HG03342 (cell line): ENCODE results near the gene UQCR10.

Source experiments
- ATAC-seq: cut with Tn5 transposase; IDR thresholded peaks from one replicate; pipeline ENCODE4 v1.9.1; 2021; ENCODE audit warnings: mild to moderate bottlenecking, moderate library complexity; ENCODE audit not compliant: unreplicated experiment

The UQCR10 gene

GRCh38 chr22:29795663-29796062 is 28.5 kb downstream of the UQCR10 start:
- ATAC-seq = no peak

- no peak for ATAC-seq
Observed at GRCh38 chr22:29797351-29797750, 30.2 kb downstream of the UQCR10 start.

GRCh38 chr22:29798318-29798717 is 31.1 kb downstream of the UQCR10 start:
- no peak for ATAC-seq

- no peak for ATAC-seq
Observed at GRCh38 chr22:29798801-29799200, 31.6 kb downstream of the UQCR10 start.

DNA sequence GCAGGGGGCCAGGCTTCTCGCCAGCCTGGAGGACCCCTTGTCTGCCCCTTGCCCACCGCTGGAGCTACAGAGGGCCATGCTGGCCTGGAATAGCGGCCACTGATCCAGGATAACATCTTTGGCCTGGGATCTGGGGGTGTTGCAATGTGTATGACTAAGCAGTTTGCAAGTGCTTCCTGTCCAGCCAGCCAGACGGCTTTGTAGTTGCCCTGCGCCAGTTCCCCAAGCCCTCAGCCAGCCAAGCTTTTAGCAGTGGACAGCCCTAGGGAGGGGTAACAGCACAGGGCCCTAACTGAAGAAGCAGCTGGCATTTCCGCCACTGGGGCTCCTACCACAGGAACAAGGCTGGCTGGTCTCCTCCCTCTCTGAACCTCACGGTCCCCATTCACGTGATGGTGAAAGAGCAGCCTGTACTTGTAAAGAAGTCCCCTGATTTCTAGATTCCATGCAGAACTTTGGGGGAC is 32.1 kb downstream of the UQCR10 start:
- ATAC-seq = no peak

DNA sequence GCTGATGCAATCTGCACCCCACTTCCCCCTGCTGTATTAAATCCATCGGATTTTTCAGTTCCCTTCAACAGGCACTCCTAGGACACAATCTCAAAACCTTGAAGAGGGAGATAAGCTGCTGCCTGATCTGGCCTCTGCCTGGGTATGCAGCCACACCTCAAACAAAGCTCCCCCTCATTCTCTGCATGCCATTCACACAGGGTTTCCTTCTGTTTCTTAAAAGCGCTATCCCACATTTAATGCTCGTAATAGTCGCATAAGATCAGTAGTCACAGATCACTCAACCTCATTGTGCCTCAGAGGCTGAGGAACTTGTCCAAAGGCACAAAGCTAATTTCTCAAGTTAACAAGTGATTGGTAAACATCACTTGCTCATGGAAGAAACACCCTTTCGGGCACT is 34.0 kb downstream of the UQCR10 start:
- ATAC-seq = no peak

DNA sequence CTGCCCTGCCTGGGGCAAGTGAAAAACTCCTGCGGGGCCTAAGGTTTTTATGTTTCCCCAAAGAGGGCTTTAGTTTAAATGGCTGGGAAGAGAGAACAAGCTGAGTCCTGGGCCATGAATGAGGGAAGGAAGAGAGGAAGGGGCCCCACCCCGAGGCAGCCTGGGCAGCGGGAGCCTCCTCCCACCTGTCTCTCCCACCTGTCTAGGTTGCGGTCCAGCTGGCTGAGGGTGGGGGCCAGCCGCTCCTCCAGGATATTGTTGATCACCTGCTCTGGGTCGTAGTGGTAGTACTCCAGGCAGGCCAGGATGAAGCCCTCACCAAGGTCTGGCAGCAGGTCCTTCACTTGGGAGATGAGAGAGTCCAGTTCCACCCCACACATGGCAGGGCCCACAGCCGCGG is 34.6 kb downstream of the UQCR10 start:
- no peak for ATAC-seq

DNA sequence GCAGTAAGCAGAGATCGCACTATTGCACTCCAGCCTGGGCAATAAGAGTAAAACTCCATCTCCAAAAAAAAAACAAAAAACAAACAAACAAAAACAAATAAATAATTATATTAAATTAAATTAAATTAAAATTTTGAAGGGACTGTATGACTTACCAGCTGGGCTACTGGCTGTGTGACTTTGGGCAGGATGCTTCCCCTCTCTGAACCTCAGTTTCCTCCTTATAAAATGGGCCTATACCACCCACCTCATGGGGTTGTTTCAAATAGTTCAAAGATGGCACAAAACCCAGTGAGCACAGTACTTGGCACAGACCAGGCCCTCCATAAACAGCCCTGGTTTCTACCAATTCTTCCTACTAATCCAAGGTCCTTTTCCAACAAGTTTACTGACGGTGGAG is 36.0 kb downstream of the UQCR10 start:
- no peak for ATAC-seq

DNA sequence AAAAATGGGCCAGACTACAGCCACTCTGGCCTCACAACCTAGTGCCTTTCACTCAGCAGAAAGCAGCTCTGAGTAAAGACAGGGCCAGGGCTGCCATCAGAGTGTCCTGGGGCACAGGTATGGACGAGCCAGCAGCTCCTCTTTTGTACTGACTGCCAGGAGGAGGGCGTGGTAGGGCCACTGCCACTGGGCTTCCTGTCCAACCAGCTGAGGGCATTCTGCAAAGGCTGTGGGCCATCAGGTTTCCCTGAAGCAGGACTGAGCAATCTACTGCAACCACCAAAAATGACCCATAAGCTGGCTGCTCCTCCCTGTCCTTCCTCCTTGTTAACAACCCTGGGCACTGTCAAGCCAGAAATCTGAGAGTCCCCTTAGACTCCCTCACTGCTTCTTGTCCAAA is 37.8 kb downstream of the UQCR10 start:
- no peak for ATAC-seq

- no peak for ATAC-seq
Observed at GRCh38 chr22:29806196-29806595, 39.0 kb downstream of the UQCR10 start.

DNA sequence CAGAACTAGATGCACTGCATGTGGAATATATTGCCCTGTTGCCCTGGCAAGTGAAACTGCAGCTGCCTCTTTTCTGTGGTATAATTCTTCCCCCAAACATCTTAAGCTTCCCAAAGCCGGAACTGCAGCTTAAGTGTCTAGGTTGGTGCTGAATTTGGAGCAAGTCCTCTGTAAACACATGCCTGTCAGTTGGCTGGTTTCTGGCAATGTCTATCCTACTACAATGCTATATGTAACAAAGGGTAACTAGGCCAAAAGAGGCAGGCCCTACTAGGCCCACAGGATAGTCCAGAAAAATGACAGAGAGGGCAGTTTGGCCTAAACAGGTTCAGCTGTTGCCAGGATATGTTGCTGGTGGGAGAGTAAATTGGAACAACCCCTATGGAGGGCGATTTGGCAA is 43.0 kb downstream of the UQCR10 start:
- ATAC-seq = no peak

DNA sequence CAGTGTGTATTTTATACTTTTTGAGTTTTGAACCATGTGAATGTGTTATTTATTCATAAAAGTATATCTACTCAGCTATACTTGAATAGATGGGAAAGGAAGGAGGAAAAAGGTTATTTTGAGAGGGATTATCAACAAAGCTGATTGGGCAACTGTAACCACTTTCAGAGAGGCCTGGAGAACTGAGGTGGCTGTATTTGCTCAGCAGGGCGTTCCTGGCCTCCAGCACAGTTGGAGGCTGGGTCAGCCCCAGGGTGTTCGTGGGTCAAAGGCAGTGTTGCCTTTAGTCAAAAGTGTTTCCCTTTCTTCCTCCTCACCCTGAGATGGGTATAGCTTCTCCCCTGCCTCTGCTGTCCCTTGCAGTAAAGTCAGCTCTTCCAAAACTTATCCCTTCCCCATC is 44.2 kb downstream of the UQCR10 start:
- ATAC-seq = no peak

DNA sequence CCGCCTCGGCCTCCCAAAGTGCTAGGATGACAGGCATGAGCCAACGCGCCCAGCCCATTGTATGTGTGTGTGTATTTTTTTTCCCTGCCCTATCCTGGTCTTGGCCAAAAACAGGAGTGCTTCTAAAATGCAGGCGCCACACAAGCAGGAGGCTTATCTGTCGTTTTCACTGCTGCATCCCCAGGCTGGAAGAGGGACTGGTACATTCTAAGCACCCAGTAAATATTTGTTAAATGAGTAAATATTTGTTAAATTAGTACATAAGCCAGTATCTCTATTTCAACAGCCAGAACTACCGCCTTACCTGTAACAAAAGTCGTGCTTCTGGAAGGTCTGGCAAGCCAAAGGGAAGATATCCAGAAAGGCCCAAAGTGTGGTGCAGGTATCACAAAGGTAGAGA is 46.0 kb downstream of the UQCR10 start:
- ATAC-seq = no peak

DNA sequence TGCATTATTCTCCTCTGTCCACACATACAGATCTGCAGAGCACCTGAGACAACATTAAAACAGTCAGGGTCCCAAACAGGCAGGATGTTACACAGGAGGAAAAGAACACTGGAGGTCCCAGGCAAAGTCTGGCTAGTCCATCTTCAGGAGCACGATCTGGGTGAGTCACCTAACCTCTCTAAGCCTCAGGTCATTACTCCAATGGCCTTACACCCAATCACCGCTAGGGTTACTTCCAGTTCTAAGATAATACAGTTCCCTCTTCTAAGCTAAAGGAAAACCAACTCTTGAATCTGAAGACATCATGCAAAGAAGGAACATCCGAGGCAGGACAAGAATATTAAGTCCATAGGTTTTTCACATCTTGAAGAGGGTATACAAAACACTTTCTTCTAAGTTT is 46.4 kb downstream of the UQCR10 start:
- no peak for ATAC-seq

GRCh38 chr22:29814003-29814402 is 46.8 kb downstream of the UQCR10 start:
- ATAC-seq = no peak

- ATAC-seq = no peak
Observed at GRCh38 chr22:29815580-29815979, 48.4 kb downstream of the UQCR10 start.

- no peak for ATAC-seq
Observed at GRCh38 chr22:29816128-29816527, 49.0 kb downstream of the UQCR10 start.

- no peak for ATAC-seq
Observed at GRCh38 chr22:29816539-29816938, 49.4 kb downstream of the UQCR10 start.

DNA sequence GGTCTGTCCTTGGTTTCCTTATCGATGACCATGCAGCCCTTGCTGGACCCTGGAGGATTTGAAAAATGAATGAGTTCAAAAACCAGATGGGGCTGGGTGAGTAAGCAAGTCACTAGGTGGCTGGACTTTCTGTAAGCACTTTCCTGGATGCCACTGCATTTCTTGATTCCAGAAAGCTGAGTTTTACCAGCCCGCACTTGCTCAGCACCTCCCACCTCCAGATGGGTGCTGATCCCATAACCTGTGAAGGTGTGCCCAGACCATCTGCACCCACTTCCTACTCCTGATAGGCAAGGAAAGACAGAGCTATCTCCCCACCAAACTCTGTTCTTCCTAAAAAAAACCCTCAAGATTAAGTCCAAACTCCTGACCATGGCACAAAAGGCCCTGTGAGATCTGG is 49.8 kb downstream of the UQCR10 start:
- ATAC-seq = no peak

GRCh38 chr22:29817724-29818123 is 50.6 kb downstream of the UQCR10 start:
- ATAC-seq = no peak

- ATAC-seq = no peak
Observed at GRCh38 chr22:29819501-29819900, 52.3 kb downstream of the UQCR10 start.
